Measurements from ENCODE around the gene UST. TPM values are rescaled to one million over a fixed set of nuclear protein-coding genes. Genes with fewer than 3 reads are reported as not detected.
"Not testable (repeated sequence)": the region's sequence is repeated elsewhere in the genome, so short reads cannot be mapped to it uniquely, and the experiment has no call there.

The UST gene
- total RNA-seq, 2 experiments from 2014 or later: 1.2 to 1.5 TPM

DNA sequence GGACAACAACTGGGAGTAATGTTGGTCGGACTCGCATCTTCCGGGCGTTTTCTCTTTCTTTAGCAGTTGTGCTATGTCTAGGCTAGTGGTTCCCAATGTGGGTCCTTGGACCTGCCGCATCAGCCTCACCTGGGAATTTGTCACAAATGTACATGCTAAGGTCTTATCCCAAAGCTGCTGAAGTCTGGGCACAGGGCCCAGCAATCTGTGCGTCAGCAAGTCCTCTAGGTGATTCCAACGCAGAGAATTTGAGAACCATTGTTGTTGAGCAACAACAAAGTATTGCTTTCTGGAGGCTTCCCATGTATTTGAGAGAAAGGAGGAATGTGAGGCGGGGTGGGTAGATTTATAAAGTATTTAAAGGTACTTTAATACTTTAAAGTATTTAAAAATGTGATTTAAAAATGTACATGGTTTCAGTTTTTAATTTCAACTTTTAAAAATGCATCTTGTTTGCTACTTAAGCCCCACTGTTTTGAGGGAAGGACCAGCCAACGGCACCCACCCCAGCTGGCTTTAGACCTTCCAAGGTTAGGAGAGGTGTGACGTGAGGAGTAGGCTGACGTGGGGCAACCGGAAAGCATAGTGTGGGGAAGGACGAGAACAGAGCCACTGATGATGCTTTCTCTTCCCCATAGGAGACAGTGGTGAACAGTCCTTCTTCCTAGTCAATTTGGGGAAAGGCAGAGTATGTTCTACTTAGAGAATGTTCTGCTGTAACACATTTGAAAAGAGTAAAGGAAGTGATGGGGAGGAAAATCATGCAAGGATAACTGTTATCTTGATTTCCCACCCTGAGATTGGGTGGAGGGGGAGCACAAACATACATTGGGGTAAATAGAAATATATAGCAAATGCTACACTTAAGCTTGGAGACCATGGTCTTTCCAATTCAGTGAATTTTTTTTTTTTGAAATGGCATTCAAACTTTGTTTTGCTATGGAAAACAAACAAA lies 4.3 kb downstream of the UST start:
- peaks cover 23% of the 10 kb centered on the region for H3K4me1 Mint-ChIP-seq (ENCODE audit: low read depth)
- no peak overlapping the region for H3K27ac Mint-ChIP-seq
- H3K36me3 Mint-ChIP-seq (ENCODE audit: low read depth): no peaks in the 10 kb centered on the region
- POLR2A ChIA-PET: interaction anchor here (1.1 kb wide), 1 partner anchor 10 kb away, joined by 3 read pairs; no protein-coding TSS in a partner anchor
- TF ChIP-seq, protein P1, sequence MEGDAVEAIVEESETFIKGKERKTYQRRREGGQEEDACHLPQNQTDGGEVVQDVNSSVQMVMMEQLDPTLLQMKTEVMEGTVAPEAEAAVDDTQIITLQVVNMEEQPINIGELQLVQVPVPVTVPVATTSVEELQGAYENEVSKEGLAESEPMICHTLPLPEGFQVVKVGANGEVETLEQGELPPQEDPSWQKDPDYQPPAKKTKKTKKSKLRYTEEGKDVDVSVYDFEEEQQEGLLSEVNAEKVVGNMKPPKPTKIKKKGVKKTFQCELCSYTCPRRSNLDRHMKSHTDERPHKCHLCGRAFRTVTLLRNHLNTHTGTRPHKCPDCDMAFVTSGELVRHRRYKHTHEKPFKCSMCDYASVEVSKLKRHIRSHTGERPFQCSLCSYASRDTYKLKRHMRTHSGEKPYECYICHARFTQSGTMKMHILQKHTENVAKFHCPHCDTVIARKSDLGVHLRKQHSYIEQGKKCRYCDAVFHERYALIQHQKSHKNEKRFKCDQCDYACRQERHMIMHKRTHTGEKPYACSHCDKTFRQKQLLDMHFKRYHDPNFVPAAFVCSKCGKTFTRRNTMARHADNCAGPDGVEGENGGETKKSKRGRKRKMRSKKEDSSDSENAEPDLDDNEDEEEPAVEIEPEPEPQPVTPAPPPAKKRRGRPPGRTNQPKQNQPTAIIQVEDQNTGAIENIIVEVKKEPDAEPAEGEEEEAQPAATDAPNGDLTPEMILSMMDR (IDR thresholded peaks at IDR 0.05): no peak
- intact Hi-C loops (cut with micrococcal nuclease): loop anchor here (10.0 kb wide), 1 partner anchor 84 kb away; no protein-coding TSS in a partner anchor
- ATAC-seq (no peak), DNase-seq (no peak)
- CTCF ChIA-PET: no interaction called here
- H3K4me3 Mint-ChIP-seq: no peak overlapping the region
- peaks cover 29% of the 10 kb centered on the region for H3K27me3 Mint-ChIP-seq
- H3K9me3 Mint-ChIP-seq: no peaks in the 10 kb centered on the region

DNA sequence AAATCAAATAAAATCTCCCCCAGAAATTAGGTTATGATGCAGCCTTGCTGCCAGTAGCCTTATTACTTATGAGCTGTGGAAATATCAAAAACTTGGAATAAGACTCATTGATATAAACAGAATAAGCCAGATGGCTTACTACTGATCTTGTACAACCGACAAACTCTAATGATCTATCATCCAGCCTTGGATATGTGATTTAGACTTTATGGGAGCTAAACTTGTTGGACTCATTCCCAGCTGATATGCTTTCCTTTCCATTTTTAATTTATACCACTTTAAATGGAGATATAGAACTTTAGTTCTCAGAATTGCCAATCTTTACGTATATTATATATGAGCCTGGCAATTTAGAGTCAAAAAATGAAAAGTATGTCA lies 5.0 kb downstream of the UST start:
- peaks cover 21% of the 10 kb centered on the region for H3K4me1 Mint-ChIP-seq (ENCODE audit: low read depth)
- intact Hi-C loops (cut with micrococcal nuclease): loop anchor here (10.0 kb wide), 1 partner anchor 83 kb away; no protein-coding TSS in a partner anchor
- CTCF ChIA-PET: interaction anchor here (0.9 kb wide), 1 partner anchor 83 kb away, joined by 3 read pairs; no protein-coding TSS in a partner anchor

GRCh38 chr6:148755379-148755778 lies 8.5 kb downstream of the UST start:
- H3K27ac Mint-ChIP-seq; H3K4me3 Mint-ChIP-seq; H3K9me3 Mint-ChIP-seq; H3K36me3 Mint-ChIP-seq (ENCODE audit: low read depth); CTCF ChIA-PET; ATAC-seq; POLR2A ChIA-PET; DNase-seq: not testable (repeated sequence)
- Mint-ChIP-seq H3K4me1 (ENCODE audit: low read depth) (peaks cover 33% of the 10 kb centered on the region), H3K27me3 (peaks cover 20% of the 10 kb centered on the region)
- intact Hi-C loops (cut with micrococcal nuclease): loop anchor here (10.0 kb wide), 1 partner anchor 79 kb away; no protein-coding TSS in a partner anchor

More for the DNA sequence above, 5.0 kb downstream of the UST start:
- Mint-ChIP-seq H3K4me3 (no peak overlapping the region), H3K27ac (no peak overlapping the region), H3K27me3 (peaks cover 29% of the 10 kb centered on the region), H3K36me3 (ENCODE audit: low read depth) (no peaks in the 10 kb centered on the region), H3K9me3 (no peaks in the 10 kb centered on the region)
- no peak for ATAC-seq
- no peak for DNase-seq
- POLR2A ChIA-PET: no interaction called here
- TF ChIP-seq, protein P1 (IDR thresholded peaks at IDR 0.05): no peak

GRCh38 chr6:148757944-148758480 lies 11.2 kb downstream of the UST start:
- Mint-ChIP-seq H3K4me3 (no peak overlapping the region), H3K27ac (peak overlapping the region; percentile 5), H3K9me3 (no peaks in the 10 kb centered on the region), H3K36me3 (ENCODE audit: low read depth) (no peaks in the 10 kb centered on the region), H3K4me1 (ENCODE audit: low read depth) (peaks cover 58% of the 10 kb centered on the region), H3K27me3 (peaks cover 10% of the 10 kb centered on the region)
- ChIA-PET POLR2A (interaction anchor here (0.6 to 2.4 kb wide), 5 partner anchors 10 to 78 kb away, joined by 3 to 13 read pairs (median 3); no protein-coding TSS in a partner anchor), CTCF (interaction anchor here (1.0 to 2.6 kb wide), 5 partner anchors 9 to 23 kb away, joined by 3 to 11 read pairs (median 3); no protein-coding TSS in a partner anchor)
- TF ChIP-seq, protein P1 (IDR thresholded peaks at IDR 0.05): no peak
- peak; percentile 26 for ATAC-seq
- intact Hi-C loops (cut with micrococcal nuclease): loop anchor here (10.0 kb wide), 1 partner anchor 77 kb away; no protein-coding TSS in a partner anchor
- DNase-seq: peak; percentile 35

DNA sequence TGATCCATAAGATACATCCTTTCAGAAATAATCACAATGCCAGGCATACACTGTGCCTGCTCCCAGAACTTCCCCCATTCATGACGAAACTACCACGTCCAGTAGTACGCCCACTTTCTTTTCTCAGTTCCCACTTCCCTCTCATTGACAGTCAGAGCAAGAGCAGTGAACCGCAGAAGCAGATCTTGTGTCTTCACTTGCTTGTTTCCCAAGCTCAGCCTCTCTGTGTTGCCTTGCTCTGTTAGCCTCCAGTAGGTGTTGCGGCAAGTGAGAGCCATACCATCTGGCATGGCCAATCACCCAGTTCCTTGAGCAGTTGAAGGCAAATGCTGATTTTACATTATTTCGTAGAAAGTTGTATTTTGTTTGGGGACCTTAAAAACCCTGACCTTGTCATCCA lies 11.7 kb downstream of the UST start:
- TF ChIP-seq, protein P1 (IDR thresholded peaks at IDR 0.05): no peak
- H3K4me3 Mint-ChIP-seq: peak overlapping the region; percentile 10
- ATAC-seq: peak; percentile 66
- peaks cover 59% of the 10 kb centered on the region for H3K4me1 Mint-ChIP-seq (ENCODE audit: low read depth)
- no peaks in the 10 kb centered on the region for H3K9me3 Mint-ChIP-seq
- H3K36me3 Mint-ChIP-seq (ENCODE audit: low read depth): no peaks in the 10 kb centered on the region
- intact Hi-C loops (cut with micrococcal nuclease): loop anchor here (10.0 kb wide), 1 partner anchor 76 kb away; no protein-coding TSS in a partner anchor
- H3K27ac Mint-ChIP-seq: no peak overlapping the region
- H3K27me3 Mint-ChIP-seq: peaks cover 10% of the 10 kb centered on the region
- DNase-seq: peak; percentile 67
- POLR2A ChIA-PET: interaction anchor here (0.5 to 2.4 kb wide), 7 partner anchors 10 to 405 kb away, joined by 3 to 13 read pairs (median 4); no protein-coding TSS in a partner anchor
- CTCF ChIA-PET: interaction anchor here (1.0 to 2.6 kb wide), 4 partner anchors 8 to 23 kb away, joined by 3 to 11 read pairs (median 3); no protein-coding TSS in a partner anchor

All from activated CD8-positive, alpha-beta T cell treated with anti-CD3 and anti-CD28 coated beads for 36 hours (primary cell).